HG03097 (cell line): ENCODE results near the gene EPB41L2.
"Not testable (repeated sequence)": the region's sequence is repeated elsewhere in the genome, so short reads cannot be mapped to it uniquely, and the experiment has no call there.

Experiments
- ATAC-seq: cut with Tn5 transposase; IDR thresholded peaks from one replicate; pipeline ENCODE4 v1.9.1; 2021; ENCODE audit not compliant: unreplicated experiment, low FRiP score

The EPB41L2 gene

GRCh38 chr6:130825772-130826441, 237.1 kb downstream of the EPB41L2 start:
- no peak for ATAC-seq

- no peak for ATAC-seq
Observed at GRCh38 chr6:130824978-130825694, 237.9 kb downstream of the EPB41L2 start.

DNA sequence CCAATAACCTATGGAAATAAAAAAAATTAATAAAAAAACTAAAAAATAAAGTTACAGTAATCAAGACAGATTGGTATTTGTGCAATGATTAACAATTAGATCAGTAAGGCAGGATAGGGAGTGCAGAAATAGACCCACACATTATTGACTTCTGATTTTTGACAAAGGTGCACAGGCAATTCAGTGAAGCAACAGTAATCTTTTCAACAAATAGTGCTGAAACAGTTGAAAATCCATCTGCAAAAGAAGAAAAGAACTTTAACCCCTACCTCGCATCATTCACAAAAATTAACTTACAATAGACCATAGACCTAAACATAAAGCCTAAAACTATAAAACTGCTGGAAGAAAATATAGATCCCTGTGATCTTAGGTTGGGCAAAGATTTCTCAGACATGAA, 240.3 kb downstream of the EPB41L2 start:
- ATAC-seq = no peak

- ATAC-seq = no peak
Observed at GRCh38 chr6:130815200-130816071, 247.6 kb downstream of the EPB41L2 start.

- ATAC-seq = no peak
Observed at GRCh38 chr6:130814506-130814905, 248.5 kb downstream of the EPB41L2 start.

- no peak for ATAC-seq
Observed at GRCh38 chr6:130811932-130812331, 251.1 kb downstream of the EPB41L2 start.

- ATAC-seq = no peak
Observed at GRCh38 chr6:130810307-130811030, 252.6 kb downstream of the EPB41L2 start.

DNA sequence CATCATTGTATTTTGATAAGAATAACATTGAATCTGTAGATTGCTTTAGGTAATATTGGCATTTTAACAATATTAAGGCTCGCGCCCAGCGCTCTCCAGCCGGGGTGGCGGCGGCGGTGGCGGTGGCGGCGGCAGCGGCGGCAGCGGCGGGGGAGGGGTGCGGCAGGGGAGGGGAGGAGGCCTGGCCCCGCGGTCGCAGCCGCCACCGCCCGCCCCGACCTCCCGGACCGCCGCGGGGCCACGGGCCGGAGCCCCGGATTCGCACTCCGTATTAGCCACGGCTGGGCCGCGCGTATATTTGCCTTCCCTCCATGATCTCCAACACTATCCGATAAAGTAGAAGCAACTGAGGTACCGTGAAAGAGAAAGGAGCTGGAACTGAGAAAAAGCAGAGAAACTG, 261.7 kb downstream of the EPB41L2 start:
- ATAC-seq = not testable (repeated sequence)

DNA sequence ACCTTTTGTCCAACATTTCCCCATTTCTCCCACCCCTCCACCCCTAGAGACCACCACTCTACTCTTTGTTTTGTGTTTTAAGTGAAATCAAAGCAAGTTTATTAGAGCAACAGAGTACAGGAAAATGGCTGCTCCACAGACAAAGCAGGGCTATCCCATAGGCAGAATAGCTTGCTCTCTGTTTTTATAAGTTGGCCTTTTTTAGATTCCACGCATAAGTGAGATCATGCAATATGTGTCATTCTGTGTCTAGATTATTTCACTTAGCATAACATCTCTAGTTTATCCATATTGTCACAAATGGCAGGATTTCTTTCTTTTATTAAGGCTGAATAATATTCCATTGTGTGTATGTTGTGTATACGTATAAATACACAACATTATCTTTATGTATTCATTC, 266.0 kb downstream of the EPB41L2 start:
- ATAC-seq = no peak

GRCh38 chr6:130796313-130796905, 266.6 kb downstream of the EPB41L2 start:
- ATAC-seq = no peak

GRCh38 chr6:130794738-130795137, 268.3 kb downstream of the EPB41L2 start:
- no peak for ATAC-seq

GRCh38 chr6:130794010-130794697, 268.9 kb downstream of the EPB41L2 start:
- ATAC-seq = no peak
